ENCODE results near the gene AKIRIN2.

The AKIRIN2 gene

DNA sequence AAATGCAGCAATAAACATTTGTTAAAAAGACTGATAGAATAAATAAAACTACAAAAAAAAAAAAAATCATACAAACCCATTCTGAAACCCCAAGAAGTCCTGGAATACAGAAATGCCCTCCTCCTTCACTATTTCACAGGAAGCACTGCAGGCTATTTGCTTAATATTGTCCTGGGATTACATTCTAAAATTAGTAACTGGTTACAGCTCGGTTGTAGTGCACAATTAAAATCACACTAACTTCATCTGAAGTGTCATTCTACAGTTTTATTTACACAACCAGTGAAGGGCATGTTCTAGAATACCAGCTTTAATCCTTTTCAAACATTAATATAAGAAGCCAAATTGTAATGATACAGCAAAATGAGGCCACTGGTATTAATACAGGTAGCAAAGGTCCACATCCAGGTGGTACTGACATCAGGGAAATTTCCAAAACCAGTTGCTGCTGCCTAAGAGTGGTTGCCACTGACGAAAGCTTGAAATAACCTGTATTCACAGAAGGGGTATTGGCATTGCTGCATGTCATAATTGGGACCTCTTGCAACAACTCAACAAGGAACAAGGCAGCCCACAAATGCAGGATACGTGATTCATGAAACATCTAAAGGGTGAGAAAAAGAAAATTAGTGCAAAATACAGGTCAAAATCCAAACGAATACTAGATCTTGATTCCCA lies 26.9 kb downstream of the AKIRIN2 start:
- Histone ChIP-seq H3K9me3 (replicated peaks; ENCODE audit: insufficient read depth, low read length) (no peaks in the 10 kb centered on the region), H3K4me1 (ENCODE audit: low read length) (0 out of 2 replicates have a peak, but pooled peaks cover 5% of the 10 kb centered on the region), H4K20me1 (ENCODE audit: insufficient read depth, low read length) (no peaks in the 10 kb centered on the region), H3K9me2 (replicated peaks; ENCODE audit: insufficient read depth, low read length) (no peaks in the 10 kb centered on the region), H3K9ac (ENCODE audit: low read length) (no peak overlapping the region), H3K4me3 (ENCODE audit: low read length) (no peak overlapping the region), H3K27me3 (replicated peaks; ENCODE audit: insufficient read depth, low read length) (no peaks in the 10 kb centered on the region), H2AFZ (ENCODE audit: low read length) (no peak overlapping the region), H3K36me3 (replicated peaks; ENCODE audit: insufficient read depth, low read length) (no peaks in the 10 kb centered on the region; the same call in none of the 2 replicates), H3K4me2 (ENCODE audit: low read depth, low read length) (no peak overlapping the region), H3K27ac (ENCODE audit: low read length) (no peak overlapping the region), H3F3A (ENCODE audit: insufficient read depth, low read length) (peaks cover 8% of the 10 kb centered on the region; the same call in 1 of the 2 replicates), H3K79me2 (ENCODE audit: low read length) (peaks cover 40% of the 10 kb centered on the region)
- TF ChIP-seq EZH2phosphoT487 (IDR thresholded peaks at IDR 0.05; ENCODE audit: low read length) = no peak
- no peak for TF ChIP-seq EZH2 (optimal IDR thresholded peaks at IDR 0.05; ENCODE audit: low read depth, low read length)
- TF ChIP-seq, protein P1, sequence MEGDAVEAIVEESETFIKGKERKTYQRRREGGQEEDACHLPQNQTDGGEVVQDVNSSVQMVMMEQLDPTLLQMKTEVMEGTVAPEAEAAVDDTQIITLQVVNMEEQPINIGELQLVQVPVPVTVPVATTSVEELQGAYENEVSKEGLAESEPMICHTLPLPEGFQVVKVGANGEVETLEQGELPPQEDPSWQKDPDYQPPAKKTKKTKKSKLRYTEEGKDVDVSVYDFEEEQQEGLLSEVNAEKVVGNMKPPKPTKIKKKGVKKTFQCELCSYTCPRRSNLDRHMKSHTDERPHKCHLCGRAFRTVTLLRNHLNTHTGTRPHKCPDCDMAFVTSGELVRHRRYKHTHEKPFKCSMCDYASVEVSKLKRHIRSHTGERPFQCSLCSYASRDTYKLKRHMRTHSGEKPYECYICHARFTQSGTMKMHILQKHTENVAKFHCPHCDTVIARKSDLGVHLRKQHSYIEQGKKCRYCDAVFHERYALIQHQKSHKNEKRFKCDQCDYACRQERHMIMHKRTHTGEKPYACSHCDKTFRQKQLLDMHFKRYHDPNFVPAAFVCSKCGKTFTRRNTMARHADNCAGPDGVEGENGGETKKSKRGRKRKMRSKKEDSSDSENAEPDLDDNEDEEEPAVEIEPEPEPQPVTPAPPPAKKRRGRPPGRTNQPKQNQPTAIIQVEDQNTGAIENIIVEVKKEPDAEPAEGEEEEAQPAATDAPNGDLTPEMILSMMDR (IDR thresholded peaks at IDR 0.05; ENCODE audit: low read length) = no peak
- DNase-seq = no peak

DNA sequence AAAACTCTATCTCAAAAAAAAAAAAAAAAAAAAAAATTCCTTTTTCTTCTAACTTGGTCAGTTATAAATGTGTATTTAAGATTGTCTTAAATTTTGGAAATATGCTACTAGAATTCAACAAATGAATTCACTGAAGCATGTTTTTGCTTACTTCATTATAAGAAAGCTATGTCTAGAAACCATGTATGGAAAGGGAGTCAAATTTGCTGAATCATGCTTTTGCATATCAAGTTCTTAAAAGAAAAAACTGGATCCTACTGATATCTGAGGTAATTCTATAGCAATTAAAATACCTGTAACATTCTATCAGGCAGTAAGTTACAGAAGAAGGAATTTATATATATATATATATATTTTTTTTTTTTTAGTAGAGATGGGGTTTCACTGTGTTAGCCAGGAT lies 27.7 kb downstream of the AKIRIN2 start:
- Histone ChIP-seq H3K9me3 (replicated peaks; ENCODE audit: insufficient read depth, low read length) (no peaks in the 10 kb centered on the region), H3K27ac (ENCODE audit: low read length) (no peak overlapping the region), H3K79me2 (ENCODE audit: low read length) (peaks cover 32% of the 10 kb centered on the region), H3K4me1 (ENCODE audit: low read length) (peaks cover 11% of the 10 kb centered on the region; the same call in 1 of the 2 replicates), H2AFZ (ENCODE audit: low read length) (no peak overlapping the region), H3K9me2 (replicated peaks; ENCODE audit: insufficient read depth, low read length) (no peaks in the 10 kb centered on the region), H3F3A (ENCODE audit: insufficient read depth, low read length) (peaks cover 8% of the 10 kb centered on the region; the same call in 1 of the 2 replicates), H3K9ac (ENCODE audit: low read length) (no peak overlapping the region), H3K36me3 (replicated peaks; ENCODE audit: insufficient read depth, low read length) (no peaks in the 10 kb centered on the region; the same call in none of the 2 replicates), H3K27me3 (replicated peaks; ENCODE audit: insufficient read depth, low read length) (no peaks in the 10 kb centered on the region), H3K4me2 (ENCODE audit: low read depth, low read length) (no peak overlapping the region), H3K4me3 (ENCODE audit: low read length) (no peak overlapping the region), H4K20me1 (ENCODE audit: insufficient read depth, low read length) (no peaks in the 10 kb centered on the region)
- no peak for DNase-seq
- no peak for TF ChIP-seq EZH2 (optimal IDR thresholded peaks at IDR 0.05; ENCODE audit: low read depth, low read length)
- no peak for TF ChIP-seq EZH2phosphoT487 (IDR thresholded peaks at IDR 0.05; ENCODE audit: low read length)
- TF ChIP-seq, protein P1 (IDR thresholded peaks at IDR 0.05; ENCODE audit: low read length) = no peak

DNA sequence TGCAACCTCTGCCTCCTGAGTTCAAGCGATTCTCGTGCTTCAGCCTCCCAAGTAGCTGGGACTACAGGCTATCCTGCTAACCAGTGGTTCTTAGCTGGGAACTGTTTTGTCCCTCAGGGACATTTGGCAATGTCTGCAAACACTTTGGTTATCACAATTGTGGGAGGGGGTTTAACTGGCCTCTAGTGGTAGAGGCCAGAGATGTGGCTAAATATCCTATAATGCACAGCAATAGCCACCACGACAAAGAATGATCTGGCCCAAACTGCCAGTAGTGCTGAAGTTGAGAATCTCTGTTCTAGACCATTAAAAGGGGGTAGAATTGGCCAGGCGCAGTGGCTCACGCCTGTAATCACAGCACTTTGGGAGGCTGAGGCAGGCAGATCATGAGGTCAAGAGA lies 28.8 kb downstream of the AKIRIN2 start:
- H3K27me3 ChIP-seq (replicated peaks; ENCODE audit: insufficient read depth, low read length) = no peaks in the 10 kb centered on the region
- H3K9me2 ChIP-seq (replicated peaks; ENCODE audit: insufficient read depth, low read length) = no peaks in the 10 kb centered on the region
- peaks cover 8% of the 10 kb centered on the region; the same call in 1 of the 2 replicates for H3F3A ChIP-seq (ENCODE audit: insufficient read depth, low read length)
- no peaks in the 10 kb centered on the region; the same call in none of the 2 replicates for H3K36me3 ChIP-seq (replicated peaks; ENCODE audit: insufficient read depth, low read length)
- TF ChIP-seq EZH2phosphoT487 (IDR thresholded peaks at IDR 0.05; ENCODE audit: low read length) (no peak), EZH2 (optimal IDR thresholded peaks at IDR 0.05; ENCODE audit: low read depth, low read length) (no peak)
- TF ChIP-seq, protein P1 (IDR thresholded peaks at IDR 0.05; ENCODE audit: low read length) = no peak
- no peak for DNase-seq
- H3K4me3 ChIP-seq (ENCODE audit: low read length) = no peak overlapping the region
- H3K4me1 ChIP-seq (ENCODE audit: low read length) = peaks cover 16% of the 10 kb centered on the region; the same call in 1 of the 2 replicates
- H4K20me1 ChIP-seq (ENCODE audit: insufficient read depth, low read length) = no peaks in the 10 kb centered on the region
- H3K79me2 ChIP-seq (ENCODE audit: low read length) = peaks cover 25% of the 10 kb centered on the region
- H3K9ac ChIP-seq (ENCODE audit: low read length) = no peak overlapping the region
- no peak overlapping the region for H3K4me2 ChIP-seq (ENCODE audit: low read depth, low read length)
- H3K9me3 ChIP-seq (replicated peaks; ENCODE audit: insufficient read depth, low read length) = no peaks in the 10 kb centered on the region
- H3K27ac ChIP-seq (ENCODE audit: low read length) = no peak overlapping the region
- no peak overlapping the region for H2AFZ ChIP-seq (ENCODE audit: low read length)
